Lower leg skin (tissue), 3 donors: ENCODE measurements around the gene TNS2.

Experiments
- POLR2A ChIP-seq, 2 donors: fragments of 450-650 bp; IDR thresholded peaks; one replicate each; pipeline ENCODE4 v1.6.1; 2016 to 2017; ENCODE audit warnings: antibody characterized with exemption in 2 of 2, mild to moderate bottlenecking in 1 of 2, moderate library complexity in 1 of 2
- TF ChIP-seq, protein P1 (sequence below), 3 donors: fragments of 450-650 bp; IDR thresholded peaks; one replicate each; pipeline ENCODE4 v1.5.1; 2016; ENCODE audit warnings: antibody characterized with exemption in 3 of 3, mild to moderate bottlenecking in 3 of 3, moderate library complexity in 2 of 3

DNA sequence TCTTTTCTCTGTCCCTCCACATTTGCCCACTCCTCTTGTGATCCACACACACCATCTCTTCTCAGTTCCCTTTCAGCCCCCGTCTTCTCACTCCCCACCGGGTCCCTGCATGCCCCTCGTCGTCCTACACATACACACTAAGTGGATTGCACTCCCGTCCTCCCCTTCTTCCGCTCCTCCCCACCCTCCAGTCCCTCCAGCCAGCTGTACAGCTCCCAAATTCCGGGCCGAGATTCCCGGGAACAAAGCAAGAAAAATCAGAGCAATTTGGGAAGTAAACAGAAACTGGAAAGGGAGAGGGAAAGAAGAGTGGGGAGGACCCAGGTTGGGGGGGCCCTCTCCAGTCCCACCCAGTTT is 47.3 kb downstream of the TNS2 start:
- TF ChIP-seq, protein P1, sequence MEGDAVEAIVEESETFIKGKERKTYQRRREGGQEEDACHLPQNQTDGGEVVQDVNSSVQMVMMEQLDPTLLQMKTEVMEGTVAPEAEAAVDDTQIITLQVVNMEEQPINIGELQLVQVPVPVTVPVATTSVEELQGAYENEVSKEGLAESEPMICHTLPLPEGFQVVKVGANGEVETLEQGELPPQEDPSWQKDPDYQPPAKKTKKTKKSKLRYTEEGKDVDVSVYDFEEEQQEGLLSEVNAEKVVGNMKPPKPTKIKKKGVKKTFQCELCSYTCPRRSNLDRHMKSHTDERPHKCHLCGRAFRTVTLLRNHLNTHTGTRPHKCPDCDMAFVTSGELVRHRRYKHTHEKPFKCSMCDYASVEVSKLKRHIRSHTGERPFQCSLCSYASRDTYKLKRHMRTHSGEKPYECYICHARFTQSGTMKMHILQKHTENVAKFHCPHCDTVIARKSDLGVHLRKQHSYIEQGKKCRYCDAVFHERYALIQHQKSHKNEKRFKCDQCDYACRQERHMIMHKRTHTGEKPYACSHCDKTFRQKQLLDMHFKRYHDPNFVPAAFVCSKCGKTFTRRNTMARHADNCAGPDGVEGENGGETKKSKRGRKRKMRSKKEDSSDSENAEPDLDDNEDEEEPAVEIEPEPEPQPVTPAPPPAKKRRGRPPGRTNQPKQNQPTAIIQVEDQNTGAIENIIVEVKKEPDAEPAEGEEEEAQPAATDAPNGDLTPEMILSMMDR (IDR thresholded peaks at IDR 0.05), result no peak
- no peak for TF ChIP-seq POLR2A (IDR thresholded peaks at IDR 0.05)
